ENCODE measurements around the gene CRKL.

The CRKL gene

DNA sequence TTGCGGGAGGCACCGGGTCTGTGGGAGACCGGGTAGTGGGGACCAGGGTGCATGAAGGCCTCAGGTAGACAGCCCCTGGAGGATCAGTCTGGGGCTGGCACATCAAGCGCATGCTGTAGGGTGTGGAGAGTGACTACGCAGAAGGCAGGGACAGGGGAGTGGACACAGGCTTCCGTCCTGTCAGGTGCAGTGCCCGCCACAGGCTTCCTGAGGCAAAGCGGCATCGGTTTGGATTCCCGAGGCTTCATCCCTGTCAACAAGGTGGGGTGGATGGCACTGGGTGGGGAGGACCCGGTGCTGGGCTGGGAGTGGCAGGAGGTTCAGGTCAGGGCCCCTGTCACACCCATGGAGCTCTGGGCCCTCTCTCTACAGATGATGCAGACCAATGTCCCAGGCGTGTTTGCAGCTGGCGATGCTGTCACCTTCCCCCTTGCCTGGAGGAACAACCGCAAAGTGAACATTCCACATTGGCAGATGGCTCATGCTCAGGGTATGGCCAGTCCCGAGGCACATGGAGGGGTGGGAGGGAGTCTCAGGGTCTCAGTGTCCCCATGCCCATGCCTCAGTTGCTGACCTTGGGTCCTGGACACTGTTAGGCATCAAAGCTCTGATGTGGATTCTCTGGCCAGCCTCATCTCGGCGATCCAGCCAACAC, 60.4 kb downstream of the CRKL start:
- FAIRE-seq (no peak), DNase-seq (ENCODE audit: extremely low spot score, insufficient read length, low read depth) (no peak)

DNA sequence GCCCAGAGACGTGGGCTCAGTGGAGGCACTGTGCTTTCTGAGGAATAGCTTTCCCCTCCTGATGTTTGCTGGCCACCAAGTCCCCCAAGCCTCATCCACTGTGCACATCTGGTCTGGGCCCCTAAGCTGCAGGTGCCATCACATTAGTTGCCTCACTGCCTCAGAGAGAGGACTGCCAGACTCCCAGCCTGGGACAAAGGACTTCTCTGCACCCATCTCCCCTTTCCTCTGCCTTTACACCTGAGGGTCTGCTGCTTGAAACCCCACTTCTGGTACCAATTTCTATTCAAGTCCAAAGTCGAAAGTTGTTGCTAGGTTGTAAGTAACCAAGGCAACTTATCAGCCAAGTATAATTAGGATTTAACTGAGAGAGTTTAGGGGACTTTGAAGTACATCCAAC, 61.2 kb downstream of the CRKL start:
- no peak for FAIRE-seq
- no peak for DNase-seq (ENCODE audit: extremely low spot score, insufficient read length, low read depth)

DNA sequence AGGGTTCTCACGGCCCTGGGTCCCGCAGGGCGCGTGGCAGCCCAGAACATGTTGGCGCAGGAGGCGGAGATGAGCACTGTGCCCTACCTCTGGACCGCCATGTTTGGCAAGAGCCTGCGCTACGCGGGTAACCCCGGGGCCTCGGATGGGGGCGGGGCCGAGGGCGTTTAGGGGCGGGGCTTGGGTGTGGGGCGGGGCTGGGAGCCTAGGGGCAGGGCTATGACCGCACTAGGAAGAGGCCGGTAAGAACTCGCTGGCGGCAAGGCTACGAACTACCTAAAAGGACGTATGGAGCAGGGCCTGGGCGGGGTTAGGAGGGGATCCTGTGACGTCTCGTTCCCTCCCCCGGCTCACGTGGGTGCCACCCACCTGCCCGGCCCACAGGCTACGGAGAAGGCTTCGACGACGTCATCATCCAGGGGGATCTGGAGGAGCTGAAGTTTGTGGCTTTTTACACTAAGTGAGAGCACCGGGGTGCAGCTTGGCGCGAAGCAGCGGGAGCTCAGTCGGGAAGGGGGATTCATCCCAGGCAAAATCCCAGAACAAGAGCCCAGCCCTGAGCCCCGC, 62.1 kb downstream of the CRKL start:
- DNase-seq (ENCODE audit: extremely low spot score, insufficient read length, low read depth) (no peak), FAIRE-seq (no peak)

DNA sequence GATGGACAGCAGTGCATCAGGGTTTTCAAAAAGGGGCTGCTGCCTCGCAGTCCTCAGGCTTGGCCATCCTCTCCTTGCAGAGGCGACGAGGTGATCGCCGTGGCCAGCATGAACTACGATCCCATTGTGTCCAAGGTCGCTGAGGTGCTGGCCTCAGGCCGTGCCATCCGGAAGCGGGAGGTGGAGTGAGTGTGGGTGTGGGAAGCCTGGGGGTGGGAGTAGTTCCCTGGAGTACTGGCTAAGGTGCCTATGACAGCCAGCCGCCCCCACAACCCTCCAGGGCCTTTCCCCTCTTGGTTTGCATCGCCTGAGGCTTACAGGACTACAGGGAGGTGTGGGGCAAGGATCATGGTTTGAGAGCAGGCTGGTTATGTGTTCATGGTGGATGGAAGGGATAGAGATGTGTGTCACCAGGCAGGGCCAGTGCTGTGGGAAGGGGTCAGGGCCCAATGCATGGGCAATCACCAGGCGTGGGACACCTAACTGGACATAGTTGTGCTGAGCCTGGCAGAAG, 62.8 kb downstream of the CRKL start:
- DNase-seq (ENCODE audit: extremely low spot score, insufficient read length, low read depth) (no peak), FAIRE-seq (no peak)

DNA sequence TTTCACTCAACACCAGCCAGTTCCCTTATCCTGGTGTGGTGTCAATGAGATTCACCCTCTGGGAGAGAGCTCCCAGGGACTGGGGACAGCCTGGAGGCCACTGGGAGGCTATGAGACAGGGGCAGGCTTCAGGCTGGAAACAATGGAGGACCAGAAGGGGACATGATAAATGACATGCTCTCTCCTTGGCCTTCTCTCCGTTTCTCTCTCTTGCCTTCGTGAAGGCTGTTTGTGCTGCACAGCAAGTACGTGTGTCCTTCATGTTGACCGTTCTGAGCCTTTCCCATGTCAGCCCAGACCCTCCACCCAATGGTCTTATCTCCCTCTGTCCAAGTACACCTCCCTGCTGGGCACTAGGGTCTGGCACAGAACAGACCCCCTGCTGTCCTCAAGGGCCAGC, 63.3 kb downstream of the CRKL start:
- no peak for FAIRE-seq

DNA sequence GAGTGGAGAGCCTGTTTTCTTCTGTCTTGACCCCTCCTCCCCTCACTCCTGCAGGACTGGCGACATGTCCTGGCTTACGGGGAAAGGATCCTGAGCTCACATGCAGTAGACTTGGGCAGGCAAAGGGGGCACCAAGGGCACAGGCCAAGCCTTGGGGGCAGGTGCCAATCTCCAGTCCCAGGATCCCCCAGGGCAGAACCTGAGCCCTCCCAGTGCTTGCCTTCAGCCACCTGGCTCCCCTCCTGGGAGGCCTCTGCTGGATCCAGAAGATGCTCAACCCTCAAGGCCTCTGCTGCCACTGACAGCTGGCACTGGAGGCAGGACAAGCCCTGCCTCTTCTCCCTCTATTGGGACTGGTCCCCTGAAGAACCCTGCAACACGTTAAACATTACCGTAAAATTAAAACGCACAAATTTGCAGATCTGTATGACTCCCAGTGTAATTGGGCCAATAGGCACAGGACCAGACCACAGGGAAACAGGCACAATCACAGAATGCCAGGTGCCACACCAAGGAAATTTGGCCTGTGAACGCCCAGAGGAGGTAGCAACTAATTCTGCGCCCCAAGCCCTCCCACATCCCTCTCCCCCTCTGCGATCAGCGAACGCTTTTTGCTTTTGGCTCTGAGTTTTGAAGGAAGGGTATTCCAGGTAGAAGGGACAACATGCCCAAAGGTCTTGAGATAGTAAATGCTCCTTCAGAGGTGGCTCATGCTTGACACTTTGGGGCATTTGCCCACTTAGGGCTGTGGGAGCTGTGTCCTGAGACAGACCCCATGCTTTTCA, 63.9 kb downstream of the CRKL start:
- DNase-seq (ENCODE audit: extremely low spot score, insufficient read length, low read depth) (no peak), FAIRE-seq (no peak)

More for the DNA sequence above, 63.3 kb downstream of the CRKL start:
- DNase-seq (ENCODE audit: extremely low spot score, insufficient read length, low read depth) = no peak

DNA sequence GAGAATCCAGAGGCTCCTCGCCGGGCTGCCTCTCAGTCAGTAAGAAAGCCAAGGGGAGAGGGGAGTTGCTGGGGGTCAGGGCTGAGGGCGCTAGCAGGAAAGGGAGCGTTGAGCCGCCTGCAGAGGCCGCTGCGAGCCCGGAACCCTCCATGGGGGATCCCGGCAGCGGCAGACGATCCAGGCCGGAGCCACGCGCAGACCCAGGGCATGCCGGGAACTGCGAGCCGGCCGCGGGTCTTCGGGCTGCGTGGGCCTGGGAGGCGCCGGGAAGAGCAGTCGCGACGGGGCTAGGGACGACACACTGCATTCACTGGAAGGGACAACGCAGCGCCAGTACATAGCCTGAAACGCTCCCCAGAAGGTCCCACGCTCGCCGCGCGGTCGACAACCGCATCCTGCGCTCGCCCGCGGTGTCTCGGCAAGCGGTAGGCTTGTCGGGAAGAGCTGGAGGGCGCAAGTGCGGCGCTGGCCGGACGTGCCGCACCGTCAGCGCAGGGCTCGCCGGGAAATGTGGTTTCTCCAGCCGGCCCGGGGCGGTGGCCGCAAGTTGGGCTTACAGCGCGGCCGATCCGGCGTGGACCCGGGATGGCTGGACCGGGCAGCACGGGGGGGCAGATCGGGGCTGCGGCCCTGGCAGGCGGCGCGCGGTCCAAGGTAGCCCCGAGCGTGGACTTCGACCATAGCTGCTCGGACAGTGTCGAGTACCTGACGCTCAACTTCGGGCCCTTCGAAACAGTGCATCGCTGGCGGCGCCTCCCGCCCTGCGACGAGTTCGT, 64.8 kb downstream of the CRKL start, which contains the start of gene LZTR1:
LZTR1 (plus strand) TSS at position 511 of the 776 bp plus-strand sequence; CDS start at position 586, 75 bp downstream.
- FAIRE-seq (peak; percentile 93), DNase-seq (ENCODE audit: extremely low spot score, insufficient read length, low read depth) (peak; percentile 82)

DNA sequence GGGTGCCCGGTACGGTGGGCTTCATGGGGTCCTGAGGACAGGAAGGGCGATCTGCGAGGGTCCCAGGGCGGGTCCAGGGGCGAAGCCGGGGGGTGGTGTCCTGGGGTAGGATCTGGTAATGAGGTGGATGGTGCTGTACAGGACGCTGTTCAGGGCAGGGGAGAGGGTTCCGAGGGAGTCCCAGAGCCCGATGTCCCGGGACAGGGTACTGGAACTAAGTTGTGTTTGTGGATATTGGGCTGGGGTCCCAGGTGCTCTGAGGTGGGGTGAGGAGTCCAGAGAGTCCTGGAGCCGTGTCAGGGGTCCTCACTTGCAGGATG, 65.3 kb downstream of the CRKL start:
- no peak for DNase-seq (ENCODE audit: extremely low spot score, insufficient read length, low read depth)

DNA sequence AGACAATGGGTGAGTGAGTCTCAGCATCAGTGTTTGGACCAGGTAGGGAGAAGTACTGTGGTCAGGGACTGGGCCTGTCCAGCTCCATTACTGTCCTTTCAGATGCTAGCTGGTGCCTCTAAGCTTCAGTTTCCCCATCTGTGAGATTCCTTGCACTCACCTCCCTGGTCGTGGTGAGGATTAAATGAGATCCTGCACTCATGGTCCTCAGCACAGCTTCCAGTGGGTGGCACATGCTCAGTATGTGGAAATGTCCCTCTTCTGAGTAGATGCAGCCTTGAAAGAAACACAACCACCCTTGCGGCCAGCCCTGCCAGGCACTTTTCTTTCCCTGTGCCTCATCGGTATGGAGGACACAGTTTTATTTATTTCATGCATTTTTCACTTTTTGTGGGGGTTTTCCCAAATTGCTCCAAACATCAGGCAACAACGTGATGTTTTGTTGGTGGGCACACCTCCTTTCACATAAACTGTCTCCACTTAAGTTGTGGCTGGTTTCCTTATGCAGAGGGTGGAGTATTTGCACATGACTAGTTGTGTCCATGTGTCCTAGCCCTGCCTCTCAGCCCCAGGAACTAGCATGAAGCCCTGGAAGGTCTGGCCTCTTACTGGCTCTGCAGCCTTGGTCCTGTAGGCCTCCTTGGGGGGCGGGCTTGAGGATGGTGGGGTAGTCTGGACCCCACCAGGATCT, 66.0 kb downstream of the CRKL start:
- FAIRE-seq = no peak
- DNase-seq (ENCODE audit: extremely low spot score, insufficient read length, low read depth) = no peak

More for the DNA sequence above, 65.3 kb downstream of the CRKL start:
- FAIRE-seq = no peak

DNA sequence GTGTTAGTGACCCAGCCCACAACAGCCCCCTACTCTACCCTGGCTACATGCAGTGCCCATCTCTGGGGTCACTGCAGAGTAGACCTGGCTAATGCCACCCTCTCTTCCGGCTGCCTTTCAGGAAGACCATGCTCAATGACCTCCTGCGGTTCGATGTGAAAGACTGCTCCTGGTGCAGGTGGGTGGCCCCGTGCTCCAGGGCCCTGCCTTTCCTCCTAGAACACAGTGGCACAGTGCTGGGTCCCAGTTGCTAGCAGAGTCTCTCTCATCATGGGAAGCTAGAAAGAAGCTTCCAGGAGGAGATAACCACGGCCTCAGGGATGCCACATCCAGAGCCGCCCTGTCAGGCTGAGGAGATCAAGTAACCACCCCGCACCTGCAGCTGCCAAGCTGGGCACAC, 68.5 kb downstream of the CRKL start:
- no peak for FAIRE-seq
- no peak for DNase-seq (ENCODE audit: extremely low spot score, insufficient read length, low read depth)

DNA sequence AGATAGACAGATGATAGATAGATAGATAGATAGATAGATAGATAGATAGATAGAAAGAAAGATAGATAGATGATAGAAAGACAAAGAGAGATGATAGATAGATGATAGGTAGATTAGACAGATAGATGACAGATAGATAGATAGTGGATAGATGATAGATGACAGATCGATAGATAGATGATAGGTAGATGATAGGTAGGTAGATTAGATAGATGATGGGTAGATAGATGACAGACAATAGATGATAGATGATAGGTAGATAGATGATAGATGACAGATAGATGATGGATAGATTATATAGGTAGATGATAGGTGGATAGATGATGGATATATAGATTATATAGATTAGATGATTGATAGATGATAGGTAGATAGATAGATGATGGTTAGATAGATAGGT, 69.2 kb downstream of the CRKL start:
- no peak for FAIRE-seq
- no peak for DNase-seq (ENCODE audit: extremely low spot score, insufficient read length, low read depth)

DNA sequence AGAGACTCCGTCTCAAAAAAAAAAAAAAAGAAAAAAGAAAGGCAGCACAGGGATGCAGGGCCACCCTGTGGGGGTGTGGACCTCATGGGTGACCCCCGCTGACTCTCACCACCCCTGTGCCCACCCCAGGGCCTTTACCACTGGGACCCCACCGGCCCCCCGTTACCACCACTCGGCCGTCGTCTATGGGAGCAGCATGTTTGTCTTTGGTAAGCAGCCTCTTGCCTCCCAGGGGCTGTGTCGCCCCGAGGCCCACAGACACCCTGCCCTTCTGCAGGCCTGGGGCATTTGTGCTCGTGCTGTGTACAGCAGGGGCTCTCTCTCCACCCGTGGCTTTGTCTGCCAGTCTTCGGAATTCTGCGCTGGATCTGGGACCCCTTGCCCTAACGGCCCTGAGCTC, 70.2 kb downstream of the CRKL start:
- DNase-seq (ENCODE audit: extremely low spot score, insufficient read length, low read depth) = no peak
- FAIRE-seq = no peak

DNA sequence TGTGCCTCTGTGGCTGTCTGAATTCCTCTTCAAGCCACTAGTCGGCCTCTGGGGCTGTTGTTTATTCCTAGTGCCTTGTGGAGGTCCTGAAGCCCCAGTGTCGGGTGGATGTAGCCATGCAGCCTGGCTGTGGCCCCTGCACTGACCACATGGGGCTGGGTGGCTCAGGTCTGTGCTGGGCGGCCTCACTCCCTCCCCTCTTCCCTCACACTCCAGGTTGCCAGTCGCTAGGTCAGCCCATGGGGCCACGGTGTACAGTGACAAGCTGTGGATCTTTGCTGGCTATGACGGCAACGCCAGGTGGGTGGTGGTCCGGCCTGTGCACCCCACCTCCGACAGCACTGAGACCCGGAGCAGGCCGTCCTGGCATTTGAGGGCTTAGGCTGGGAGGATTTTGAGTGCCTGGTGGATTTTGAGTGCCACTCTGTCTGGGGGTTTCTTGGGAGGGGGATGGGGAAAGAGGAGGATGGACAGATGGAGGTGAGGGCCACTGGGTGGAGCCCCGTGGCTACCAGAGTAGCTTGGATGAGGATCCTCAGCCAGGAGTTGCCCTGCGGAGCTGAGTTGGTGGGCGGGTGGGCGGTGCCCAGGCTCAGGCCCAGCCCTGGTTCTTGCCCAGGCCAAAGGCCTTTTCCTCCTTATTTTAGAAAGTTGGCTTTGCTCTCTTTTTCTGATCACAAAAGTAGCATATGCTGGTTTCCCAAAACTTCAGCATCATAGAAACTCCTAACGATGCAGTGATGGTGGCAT, 71.5 kb downstream of the CRKL start:
- no peak for DNase-seq (ENCODE audit: extremely low spot score, insufficient read length, low read depth)
- no peak for FAIRE-seq

DNA sequence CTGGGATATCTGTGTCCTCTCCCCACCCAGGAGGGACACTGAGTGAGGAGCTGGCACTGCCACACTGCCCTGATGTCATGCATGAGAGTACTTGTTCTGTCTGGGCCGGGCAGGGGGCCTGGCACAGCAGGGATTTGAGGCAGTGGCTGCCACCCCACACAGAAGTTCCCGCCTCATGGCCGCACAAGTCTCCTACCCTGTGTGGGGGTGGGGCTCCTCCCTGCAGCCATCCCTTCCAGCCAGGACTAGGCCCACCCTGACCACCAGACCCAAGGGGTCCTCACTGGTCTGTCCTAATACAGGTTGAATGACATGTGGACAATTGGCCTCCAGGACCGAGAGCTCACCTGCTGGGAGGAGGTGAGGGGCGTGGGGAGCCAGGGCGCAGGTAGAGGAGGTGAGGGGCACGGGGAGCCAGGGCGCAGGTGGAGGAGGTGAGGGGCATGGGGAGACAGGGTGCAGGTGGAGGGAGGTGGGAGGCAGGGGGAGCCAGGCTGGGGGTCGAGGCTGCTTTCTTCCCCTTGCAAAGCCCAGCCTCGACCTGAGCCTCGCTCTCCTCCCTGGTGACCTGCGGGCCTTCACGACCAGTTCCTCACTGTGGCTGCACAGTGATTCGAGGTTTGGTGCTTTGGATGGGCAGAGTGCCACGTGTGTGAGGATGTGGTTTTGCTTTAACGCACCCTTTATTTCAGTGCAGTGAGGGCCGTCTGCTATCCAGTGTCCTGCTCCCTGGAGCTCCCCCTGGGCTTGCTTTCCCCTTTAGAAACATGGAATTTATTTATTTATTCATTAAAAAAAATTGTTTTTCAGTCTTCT, 72.3 kb downstream of the CRKL start:
- no peak for FAIRE-seq
- no peak for DNase-seq (ENCODE audit: extremely low spot score, insufficient read length, low read depth)

DNA sequence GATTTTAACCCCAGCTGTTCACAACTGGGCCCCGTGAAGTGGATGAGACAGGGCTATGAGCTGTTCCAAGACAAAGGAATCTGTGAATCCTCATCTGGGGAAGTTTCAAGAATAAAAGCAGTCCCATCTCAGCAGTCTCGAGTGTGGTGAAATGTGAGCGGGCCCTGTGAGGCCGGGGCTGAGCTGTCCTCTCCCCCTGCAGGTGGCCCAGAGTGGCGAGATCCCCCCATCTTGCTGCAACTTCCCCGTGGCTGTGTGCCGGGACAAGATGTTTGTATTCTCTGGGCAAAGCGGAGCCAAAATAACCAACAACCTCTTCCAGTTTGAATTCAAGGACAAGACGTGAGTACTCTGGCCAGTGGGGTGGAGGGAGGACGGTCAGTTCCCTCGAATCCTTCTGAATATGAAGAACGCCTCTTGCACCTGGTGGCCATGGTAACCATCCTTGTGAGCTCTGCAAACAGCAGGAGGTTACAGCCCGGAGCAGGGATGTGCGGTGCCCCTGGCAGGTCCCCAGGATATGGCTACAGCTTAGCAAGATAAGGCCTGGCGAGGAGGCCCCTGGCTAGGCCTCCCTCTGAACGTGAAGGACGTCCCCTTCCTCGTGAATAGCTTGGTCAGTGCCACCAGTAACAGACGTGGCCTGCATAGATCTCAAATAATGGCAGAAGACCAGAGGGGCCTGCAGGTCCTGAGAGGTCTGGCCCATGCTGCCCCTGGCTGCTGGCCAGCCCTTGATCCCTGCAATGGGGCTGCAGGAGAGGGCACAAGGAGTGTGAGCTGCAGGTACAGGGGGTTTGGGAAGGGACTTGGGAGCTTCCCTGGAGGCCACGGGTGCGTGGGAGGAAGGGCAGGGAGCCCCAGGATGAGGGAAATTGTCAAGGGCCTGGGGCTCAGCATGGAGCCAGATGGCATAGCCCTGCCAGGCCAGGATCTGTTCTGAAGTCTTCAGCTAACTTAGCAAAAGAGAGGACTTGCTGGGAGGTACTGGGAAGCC, 73.3 kb downstream of the CRKL start:
- FAIRE-seq (no peak), DNase-seq (ENCODE audit: extremely low spot score, insufficient read length, low read depth) (no peak)

DNA sequence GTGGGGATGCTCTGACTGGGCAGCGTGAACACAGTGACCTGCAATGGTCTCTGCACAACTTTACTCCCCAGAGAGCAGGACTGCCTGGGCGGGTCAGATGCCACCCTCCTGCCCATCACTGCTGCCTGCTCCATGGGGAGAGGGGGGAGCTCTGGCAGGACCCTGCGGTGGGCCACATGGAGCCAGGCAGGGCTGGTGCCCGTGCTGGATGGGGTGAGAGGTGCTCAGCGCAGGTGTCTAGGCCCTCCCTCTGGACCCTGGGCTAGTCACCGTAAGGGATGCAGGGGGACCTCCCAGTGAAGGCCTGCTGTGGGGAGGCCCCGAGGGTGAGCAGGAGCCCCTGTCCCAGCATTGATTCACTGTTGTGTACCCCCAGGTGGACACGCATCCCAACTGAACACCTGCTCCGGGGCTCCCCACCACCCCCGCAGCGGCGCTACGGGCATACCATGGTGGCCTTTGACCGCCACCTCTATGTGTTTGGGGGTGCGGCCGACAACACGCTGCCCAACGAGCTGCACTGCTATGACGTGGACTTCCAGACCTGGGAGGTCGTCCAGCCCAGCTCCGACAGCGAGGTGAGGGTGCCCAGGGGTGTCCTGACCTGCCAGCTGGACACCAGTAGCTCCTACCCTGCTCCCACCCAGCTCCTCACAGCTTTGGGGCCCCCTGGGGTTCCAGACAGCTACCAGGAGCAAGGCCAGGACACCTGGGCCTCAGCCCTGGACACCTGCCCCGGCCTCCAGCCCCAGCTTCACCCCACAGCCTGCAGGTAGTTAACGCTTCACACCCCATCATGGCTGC, 74.2 kb downstream of the CRKL start:
- FAIRE-seq (no peak), DNase-seq (ENCODE audit: extremely low spot score, insufficient read length, low read depth) (no peak)

All from GM18507 (cell line).